H1 (cell line): ENCODE results near the gene LIPE.

Experiments used
- CTCF ChIP-seq, 3 experiments: IDR thresholded peaks; 1 replicate in 2 of 3; 2 replicates in 1 of 3; pipeline versions ENCODE4 v1.5.1 to v1.6.1; 2011; ENCODE audit warnings: low read length in 3 of 3, mild to moderate bottlenecking in 3 of 3, inconsistent platforms in 2 of 3, low read depth in 1 of 3, moderate library complexity in 1 of 3; ENCODE audit not compliant: insufficient read depth in 1 of 3; ENCODE audit errors: control extremely low read depth in 1 of 3
- GTF2F1 ChIP-seq: IDR thresholded peaks from 2 replicates; pipeline ENCODE4 v1.6.1; 2012; ENCODE audit warnings: low read depth, low read length, improper control_type of control experiment, borderline replicate concordance
- MAFK ChIP-seq: IDR thresholded peaks from 2 replicates; pipeline ENCODE4 v1.6.1; 2012; ENCODE audit warnings: low read depth, mild to moderate bottlenecking, improper control_type of control experiment, low read length
- POLR2A ChIP-seq, 2 experiments: IDR thresholded peaks; 1 replicate in 1 of 2; 2 replicates in 1 of 2; pipeline ENCODE4 v1.6.1; 2011; ENCODE audit warnings: low read depth in 2 of 2, low read length in 2 of 2, mild to moderate bottlenecking in 2 of 2; ENCODE audit errors: control extremely low read depth in 1 of 2
- POLR2AphosphoS5 ChIP-seq: IDR thresholded peaks from 2 replicates; pipeline ENCODE4 v1.6.1; 2011; ENCODE audit warnings: low read depth, low read length
- SUZ12 ChIP-seq: fragments of 200-600 bp; sonication (generic); IDR thresholded peaks from 2 replicates; pipeline ENCODE4 v1.6.1; 2012; ENCODE audit warnings: mild to moderate bottlenecking, inconsistent platforms, low read length, moderate library complexity, mixed read lengths
- TAF1 ChIP-seq: IDR thresholded peaks from 2 replicates; pipeline ENCODE4 v1.6.1; 2011; ENCODE audit warnings: mild to moderate bottlenecking, low read depth, low read length
- TCF12 ChIP-seq: IDR thresholded peaks from 2 replicates; pipeline ENCODE4 v1.6.1; 2011; ENCODE audit warnings: low read depth, mild to moderate bottlenecking, low read length
- YY1 ChIP-seq: IDR thresholded peaks from 2 replicates; pipeline ENCODE4 v1.6.1; 2011; ENCODE audit warnings: low read depth, mild to moderate bottlenecking, low read length

- no peak for TF ChIP-seq TAF1
- TF ChIP-seq CTCF (IDR thresholded peaks at IDR 0.05; ENCODE audit: control extremely low read depth in 1 of 3, insufficient read depth in 1 of 3, low read depth in 1 of 3, low read length in 3 of 3), result no peak
- no peak for TF ChIP-seq YY1
- no peak for TF ChIP-seq POLR2A (IDR thresholded peaks at IDR 0.05; ENCODE audit: control extremely low read depth in 1 of 2, low read depth in 2 of 2, low read length in 2 of 2)
- TF ChIP-seq GTF2F1, result no peak
- TF ChIP-seq TCF12, result no peak
- TF ChIP-seq MAFK, result no peak
- no peak for TF ChIP-seq SUZ12
- TF ChIP-seq POLR2AphosphoS5, result no peak
Measured at GRCh38 chr19:42426643-42427042, 545 bp downstream of the LIPE start.
